GM12878 (cell line): ENCODE measurements around the gene DOHH. TPM values are rescaled to one million over a fixed set of nuclear protein-coding genes. Genes with fewer than 3 reads are reported as not detected.

ENCODE experiments used
- ATAC-seq: fragments of 200-7000 bp; cut with Tn5 transposase; 3 replicates; pipeline ENCODE4 v1.9.1; 2020; ENCODE audit warnings: mild to moderate bottlenecking, moderate library complexity
- BruUV-seq: library from RNA; stranded (reverse); fragments of 400-500 nt; replicated peaks from 2 replicates; lab custom pipeline; 2021; lab: Mats Ljungman, UMichigan
- CTCF ChIA-PET: fragments of 300-600 bp; sonication (Branson Sonifier 250); formaldehyde crosslinking; extraction: SDS; loops from one replicate; lab custom pipeline; 2021; ENCODE audit warnings: inconsistent platforms; lab: Yijun Ruan, JAX
- POLR2A ChIA-PET: fragments of 350-600 bp; formaldehyde crosslinking; extraction: SDS; loops from one replicate; lab custom pipeline; 2021; ENCODE audit warnings: inconsistent platforms; lab: Charles Lee
- RAD21 ChIA-PET: fragments of 300-600 bp; sonication (Branson Sonifier 250); formaldehyde crosslinking; loops from one replicate; lab custom pipeline; 2023; ENCODE audit warnings: antibody characterized with exemption; ENCODE audit not compliant: unreplicated experiment; lab: Charles Lee
- SMC1A ChIA-PET: fragments of 300-600 bp; sonication (Branson Sonifier 250); formaldehyde crosslinking; loops from one replicate; lab custom pipeline; 2023; ENCODE audit not compliant: unreplicated experiment, uncharacterized antibody; lab: Charles Lee
- DNase-seq: peaks from one replicate; pipeline ENCODE4 v3.0.0-alpha.2; 2011; ENCODE audit warnings: low read depth, low spot score
- FAIRE-seq: peaks from 3 replicates; lab custom pipeline; 2011; peaks lifted over from hg19 to GRCh38; lab: Jason Lieb, UNC
- H2AFZ ChIP-seq: 2 replicates; pipeline ENCODE4 v1.6.0; 2011; ENCODE audit warnings: low read depth, low read length, control low read depth; ENCODE audit not compliant: control insufficient read depth
- H3K27ac ChIP-seq: 2 replicates; pipeline ENCODE4 v1.5.1; 2011; ENCODE audit warnings: control low read depth; ENCODE audit not compliant: control insufficient read depth, insufficient read depth
- H3K27me3 ChIP-seq, 2 experiments: replicated peaks in 1 of 2; 2 replicates each; pipeline versions ENCODE4 v1.6.0 to v1.6.1; 2011; ENCODE audit warnings: low read length in 1 of 2; ENCODE audit not compliant: control insufficient read depth in 2 of 2, insufficient read depth in 2 of 2
- H3K36me3 ChIP-seq, 2 experiments: 2 replicates each; pipeline ENCODE4 v1.5.1; 2011; ENCODE audit warnings: low read length in 1 of 2; ENCODE audit not compliant: control insufficient read depth in 2 of 2, insufficient read depth in 2 of 2
- H3K4me1 ChIP-seq: 2 replicates; pipeline ENCODE4 v1.6.1; 2011; ENCODE audit warnings: mild to moderate bottlenecking, low read length, moderate library complexity, mixed read lengths; ENCODE audit not compliant: control insufficient read depth, insufficient read depth
- H3K4me2 ChIP-seq: 2 replicates; pipeline ENCODE4 v1.6.0; 2011; ENCODE audit warnings: control low read depth; ENCODE audit not compliant: control insufficient read depth, insufficient read depth
- H3K4me3 ChIP-seq: fragments of 200-600 bp; sonication (generic); 2 replicates; pipeline ENCODE4 v1.5.1; 2016
- H3K79me2 ChIP-seq: 2 replicates; pipeline ENCODE4 v1.6.0; 2011; ENCODE audit warnings: low read length; ENCODE audit not compliant: control insufficient read depth, insufficient read depth
- H3K9ac ChIP-seq: 2 replicates; pipeline ENCODE4 v1.8.0; 2011; ENCODE audit warnings: low read length, control low read depth, mixed read lengths; ENCODE audit not compliant: control insufficient read depth, insufficient read depth
- H3K9me3 ChIP-seq: replicated peaks from 3 replicates; pipeline ENCODE4 v1.5.1; 2011; ENCODE audit warnings: mild to moderate bottlenecking, low read length; ENCODE audit not compliant: control insufficient read depth, insufficient read depth
- H4K20me1 ChIP-seq: 2 replicates; pipeline ENCODE4 v1.6.0; 2011; ENCODE audit not compliant: control insufficient read depth, insufficient read depth
- BMI1 ChIP-seq: fragments of 450-650 bp; IDR thresholded peaks from 2 replicates; pipeline ENCODE4 v1.6.1; 2016; ENCODE audit warnings: mild to moderate bottlenecking, moderate library complexity, borderline replicate concordance
- EED ChIP-seq: sonication (generic); IDR thresholded peaks from 2 replicates; pipeline ENCODE4 v1.6.1; 2016; ENCODE audit warnings: antibody characterized with exemption, low read depth
- JUND ChIP-seq: IDR thresholded peaks from 2 replicates; pipeline ENCODE4 v1.6.1; 2012; ENCODE audit warnings: low read depth, mild to moderate bottlenecking, low read length, improper control_type of control experiment, moderate library complexity
- MTA2 ChIP-seq: fragments of 450-650 bp; IDR thresholded peaks from 2 replicates; pipeline ENCODE4 v1.6.1; 2016; ENCODE audit warnings: low read depth, mild to moderate bottlenecking, moderate library complexity
- MXI1 ChIP-seq: fragments of 150-350 bp; IDR thresholded peaks from 2 replicates; pipeline ENCODE4 v1.6.1; 2011; ENCODE audit warnings: low read depth, mild to moderate bottlenecking, inconsistent platforms, low read length, improper control_type of control experiment
- NBN ChIP-seq: fragments of 450-650 bp; IDR thresholded peaks from 2 replicates; pipeline ENCODE4 v1.6.1; 2016
- NR2F1 ChIP-seq: fragments of 450-650 bp; conservative IDR thresholded peaks from 2 replicates; pipeline ENCODE4 v1.6.1; 2017; ENCODE audit warnings: mild to moderate bottlenecking
- RCOR1 ChIP-seq: conservative IDR thresholded peaks from 2 replicates; pipeline ENCODE4 v1.6.1; 2012; ENCODE audit warnings: low read depth, low read length, improper control_type of control experiment
- SP1 ChIP-seq: IDR thresholded peaks from one replicate; pipeline ENCODE4 v1.6.1; 2011; ENCODE audit warnings: low read depth, low read length
- SPI1 ChIP-seq: IDR thresholded peaks from 2 replicates; pipeline ENCODE4 v1.6.1; 2011; ENCODE audit warnings: low read depth, mild to moderate bottlenecking, low read length, moderate library complexity, borderline replicate concordance; ENCODE audit not compliant: insufficient read depth
- WGBS: methylation state at CpG from one replicate; pipeline ENCODE4 v1.1.6; 2016; ENCODE audit warnings: low lambda C conversion rate; ENCODE audit not compliant: insufficient replicate concordance, insufficient coverage; ENCODE audit errors: missing lambda C conversion rate; 5-methylcytosine and 5-hydroxymethylcytosine counted together
- in situ Hi-C: fragments of 300-500 bp; cut with MboI; formaldehyde crosslinking; loops from 9 replicates; pipeline ENCODE4 v1.14.3; 2018; ENCODE audit warnings: mixed read lengths
- intact Hi-C: fragments of 100-400 bp; cut with micrococcal nuclease; formaldehyde crosslinking; loops from one replicate; pipeline ENCODE4 v1.14.2; 2022; ENCODE audit not compliant: unreplicated experiment
- polyA plus RNA-seq, 11 experiments: library from polyadenylated mRNA; depleted of rRNA in 4 of 11; unstranded in 6 of 11; stranded (reverse) in 5 of 11; fragments of >200 nt; fragmentation: Nextera tagmentation in 4 of 11; fragmentation: Illumina TruSeq in 1 of 11; extraction: Ambion mirVana in 4 of 11; extraction: Trizol in 1 of 11; gene quantifications; 1 replicate in 1 of 11; 2 replicates in 10 of 11; pipeline versions ENCODE4 v1.2.1 to v1.2.3, GENCODE V29; 2011 to 2016; ENCODE audit warnings: inconsistent platforms in 2 of 11, missing spikeins in 2 of 11, low read depth in 1 of 11
- total RNA-seq, 4 experiments: library from RNA; depleted of rRNA in 3 of 4; stranded (reverse); fragments of >200 nt in 3 of 4; fragmentation: Illumina TruSeq in 1 of 4; extraction: Trizol in 1 of 4; gene quantifications; 2 replicates each; pipeline versions ENCODE4 v1.2.1 to v1.2.3, GENCODE V29; 2013 to 2021
- TF ChIP-seq, protein P1 (sequence below): fragments of 450-650 bp; formaldehyde crosslinking; IDR thresholded peaks from 2 replicates; pipeline ENCODE4 v1.4.0; 2020; ENCODE audit warnings: mild to moderate bottlenecking, moderate library complexity
- TF ChIP-seq, protein P2 (sequence below): IDR thresholded peaks from 2 replicates; pipeline ENCODE4 v1.6.1; 2011; ENCODE audit warnings: low read depth, mild to moderate bottlenecking, low read length, moderate library complexity, borderline replicate concordance; ENCODE audit errors: extremely low read depth
- TF ChIP-seq, protein P3 (sequence below): fragments of 450-650 bp; IDR thresholded peaks from 2 replicates; pipeline ENCODE4 v1.6.1; 2017; ENCODE audit warnings: mild to moderate bottlenecking, moderate library complexity

DOHH gene
- total and polyA plus RNA-seq, 10 of the 15 experiments (the other 5 are each of a cell fraction or from before 2014, with no cell fraction given) = 0.11 to 28.6 (median 11.7) TPM

DNA sequence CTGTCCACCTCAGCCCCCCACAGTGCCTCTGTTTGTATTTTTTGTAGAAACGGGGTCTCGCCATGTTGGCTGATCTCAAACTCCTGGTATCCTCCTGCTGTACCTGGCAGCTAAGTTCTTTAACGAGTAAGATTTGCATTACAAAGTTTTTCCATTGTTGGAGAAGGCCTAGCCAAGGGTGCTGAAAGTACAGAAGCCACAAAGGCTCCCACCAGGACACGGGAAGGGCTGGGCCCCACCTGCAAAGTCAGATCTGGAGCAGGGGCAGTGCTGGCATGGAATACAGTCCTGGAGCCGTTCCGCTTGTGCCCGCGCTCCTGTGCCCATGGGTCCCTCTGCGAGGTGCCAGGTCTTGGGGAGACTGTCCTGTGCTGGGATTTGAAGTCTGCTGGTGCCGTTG, 17.8 kb upstream of the DOHH start:
- no peak for FAIRE-seq
- in situ Hi-C loops = no loop called here
- Histone ChIP-seq H2AFZ (no peak overlapping the region), H3K4me1 (peaks cover 4% of the 10 kb centered on the region; the same call in 1 of the 2 replicates), H3K79me2 (peaks cover 5% of the 10 kb centered on the region), H4K20me1 (no peaks in the 10 kb centered on the region), H3K9me3 (no peaks in the 10 kb centered on the region), H3K36me3 (peaks cover 3 to 15% of the 10 kb centered on the region in 2 experiments; a peak in 2 of 4 replicates), H3K9ac (no peak overlapping the region), H3K27ac (no peak overlapping the region), H3K27me3 (no peaks in the 10 kb centered on the region), H3K4me2 (no peak overlapping the region), H3K4me3 (no peak overlapping the region)
- CTCF ChIA-PET = interaction anchor here (0.6 kb wide), 1 partner anchor 63 kb away, joined by 3 read pairs; no protein-coding TSS in a partner anchor
- no TSS peak for BruUV-seq
- POLR2A ChIA-PET = interaction anchor here (0.6 kb wide), 1 partner anchor 57 kb away, joined by 8 read pairs; no protein-coding TSS in a partner anchor
- WGBS = 86% methylated on average over 10 of the region's 10 CpGs
- intact Hi-C loops = no loop called here
- RAD21 ChIA-PET = no interaction called here
- no peak for ATAC-seq
- TF ChIP-seq MXI1 (no peak), EED (no peak), BMI1 (no peak), RCOR1 (no peak), MTA2 (no peak), SP1 (no peak), SPI1 (no peak), NR2F1 (no peak), JUND (no peak), NBN (no peak)
- TF ChIP-seq, protein P1, sequence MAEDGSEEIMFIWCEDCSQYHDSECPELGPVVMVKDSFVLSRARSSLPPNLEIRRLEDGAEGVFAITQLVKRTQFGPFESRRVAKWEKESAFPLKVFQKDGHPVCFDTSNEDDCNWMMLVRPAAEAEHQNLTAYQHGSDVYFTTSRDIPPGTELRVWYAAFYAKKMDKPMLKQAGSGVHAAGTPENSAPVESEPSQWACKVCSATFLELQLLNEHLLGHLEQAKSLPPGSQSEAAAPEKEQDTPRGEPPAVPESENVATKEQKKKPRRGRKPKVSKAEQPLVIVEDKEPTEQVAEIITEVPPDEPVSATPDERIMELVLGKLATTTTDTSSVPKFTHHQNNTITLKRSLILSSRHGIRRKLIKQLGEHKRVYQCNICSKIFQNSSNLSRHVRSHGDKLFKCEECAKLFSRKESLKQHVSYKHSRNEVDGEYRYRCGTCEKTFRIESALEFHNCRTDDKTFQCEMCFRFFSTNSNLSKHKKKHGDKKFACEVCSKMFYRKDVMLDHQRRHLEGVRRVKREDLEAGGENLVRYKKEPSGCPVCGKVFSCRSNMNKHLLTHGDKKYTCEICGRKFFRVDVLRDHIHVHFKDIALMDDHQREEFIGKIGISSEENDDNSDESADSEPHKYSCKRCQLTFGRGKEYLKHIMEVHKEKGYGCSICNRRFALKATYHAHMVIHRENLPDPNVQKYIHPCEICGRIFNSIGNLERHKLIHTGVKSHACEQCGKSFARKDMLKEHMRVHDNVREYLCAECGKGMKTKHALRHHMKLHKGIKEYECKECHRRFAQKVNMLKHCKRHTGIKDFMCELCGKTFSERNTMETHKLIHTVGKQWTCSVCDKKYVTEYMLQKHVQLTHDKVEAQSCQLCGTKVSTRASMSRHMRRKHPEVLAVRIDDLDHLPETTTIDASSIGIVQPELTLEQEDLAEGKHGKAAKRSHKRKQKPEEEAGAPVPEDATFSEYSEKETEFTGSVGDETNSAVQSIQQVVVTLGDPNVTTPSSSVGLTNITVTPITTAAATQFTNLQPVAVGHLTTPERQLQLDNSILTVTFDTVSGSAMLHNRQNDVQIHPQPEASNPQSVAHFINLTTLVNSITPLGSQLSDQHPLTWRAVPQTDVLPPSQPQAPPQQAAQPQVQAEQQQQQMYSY (CRISPR knock-in tag) = no peak
- TF ChIP-seq, protein P2, sequence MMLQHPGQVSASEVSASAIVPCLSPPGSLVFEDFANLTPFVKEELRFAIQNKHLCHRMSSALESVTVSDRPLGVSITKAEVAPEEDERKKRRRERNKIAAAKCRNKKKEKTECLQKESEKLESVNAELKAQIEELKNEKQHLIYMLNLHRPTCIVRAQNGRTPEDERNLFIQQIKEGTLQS = no peak
- TF ChIP-seq, protein P3, sequence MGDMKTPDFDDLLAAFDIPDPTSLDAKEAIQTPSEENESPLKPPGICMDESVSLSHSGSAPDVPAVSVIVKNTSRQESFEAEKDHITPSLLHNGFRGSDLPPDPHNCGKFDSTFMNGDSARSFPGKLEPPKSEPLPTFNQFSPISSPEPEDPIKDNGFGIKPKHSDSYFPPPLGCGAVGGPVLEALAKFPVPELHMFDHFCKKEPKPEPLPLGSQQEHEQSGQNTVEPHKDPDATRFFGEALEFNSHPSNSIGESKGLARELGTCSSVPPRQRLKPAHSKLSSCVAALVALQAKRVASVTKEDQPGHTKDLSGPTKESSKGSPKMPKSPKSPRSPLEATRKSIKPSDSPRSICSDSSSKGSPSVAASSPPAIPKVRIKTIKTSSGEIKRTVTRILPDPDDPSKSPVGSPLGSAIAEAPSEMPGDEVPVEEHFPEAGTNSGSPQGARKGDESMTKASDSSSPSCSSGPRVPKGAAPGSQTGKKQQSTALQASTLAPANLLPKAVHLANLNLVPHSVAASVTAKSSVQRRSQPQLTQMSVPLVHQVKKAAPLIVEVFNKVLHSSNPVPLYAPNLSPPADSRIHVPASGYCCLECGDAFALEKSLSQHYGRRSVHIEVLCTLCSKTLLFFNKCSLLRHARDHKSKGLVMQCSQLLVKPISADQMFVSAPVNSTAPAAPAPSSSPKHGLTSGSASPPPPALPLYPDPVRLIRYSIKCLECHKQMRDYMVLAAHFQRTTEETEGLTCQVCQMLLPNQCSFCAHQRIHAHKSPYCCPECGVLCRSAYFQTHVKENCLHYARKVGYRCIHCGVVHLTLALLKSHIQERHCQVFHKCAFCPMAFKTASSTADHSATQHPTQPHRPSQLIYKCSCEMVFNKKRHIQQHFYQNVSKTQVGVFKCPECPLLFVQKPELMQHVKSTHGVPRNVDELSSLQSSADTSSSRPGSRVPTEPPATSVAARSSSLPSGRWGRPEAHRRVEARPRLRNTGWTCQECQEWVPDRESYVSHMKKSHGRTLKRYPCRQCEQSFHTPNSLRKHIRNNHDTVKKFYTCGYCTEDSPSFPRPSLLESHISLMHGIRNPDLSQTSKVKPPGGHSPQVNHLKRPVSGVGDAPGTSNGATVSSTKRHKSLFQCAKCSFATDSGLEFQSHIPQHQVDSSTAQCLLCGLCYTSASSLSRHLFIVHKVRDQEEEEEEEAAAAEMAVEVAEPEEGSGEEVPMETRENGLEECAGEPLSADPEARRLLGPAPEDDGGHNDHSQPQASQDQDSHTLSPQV = no peak
- DNase-seq = no peak
- SMC1A ChIA-PET = interaction anchor here (0.6 kb wide), 1 partner anchor 35 kb away, joined by 3 read pairs; no protein-coding TSS in a partner anchor
